ENCODE results near the gene GRIN2C. TPM values are rescaled to one million over a fixed set of nuclear protein-coding genes. Genes with fewer than 3 reads are reported as not detected.

The GRIN2C gene
- total and polyA plus RNA-seq, 9 of the 15 experiments (the other 6 are each of a cell fraction or from before 2014, with no cell fraction given), result under 0.01 to 0.33 (median 0.10) TPM; not detected in 2

DNA sequence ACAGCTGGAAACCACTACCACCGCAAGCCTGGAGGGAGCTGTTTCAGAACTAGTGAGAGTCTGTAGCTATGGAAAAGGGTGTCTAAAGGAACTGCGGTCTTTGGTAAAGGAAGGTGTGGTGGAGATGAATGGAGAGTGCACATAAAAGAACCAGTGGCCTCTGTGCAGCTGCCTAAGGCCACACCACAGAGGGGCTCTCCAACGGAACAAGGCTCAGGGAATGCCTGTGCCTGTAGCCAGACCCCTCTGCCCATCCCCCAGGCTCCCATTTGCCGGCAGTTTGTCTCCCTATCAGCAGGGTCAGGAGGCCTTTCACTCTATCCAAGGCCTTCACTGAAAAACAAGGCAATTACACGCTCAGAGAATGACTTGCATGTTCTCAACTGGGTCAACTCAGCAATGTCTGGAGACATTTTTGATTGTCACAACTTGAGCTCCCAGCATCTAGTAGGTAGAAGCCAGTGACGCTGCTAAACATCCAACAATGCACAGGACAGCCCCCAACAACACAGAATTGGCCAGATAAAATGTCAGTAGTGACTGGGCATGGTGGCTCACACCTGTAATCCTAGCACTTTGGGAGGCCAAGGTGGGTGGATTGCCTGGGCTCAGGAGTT lies 16.4 kb upstream of the GRIN2C start (continued):
- TF ChIP-seq, protein P1, sequence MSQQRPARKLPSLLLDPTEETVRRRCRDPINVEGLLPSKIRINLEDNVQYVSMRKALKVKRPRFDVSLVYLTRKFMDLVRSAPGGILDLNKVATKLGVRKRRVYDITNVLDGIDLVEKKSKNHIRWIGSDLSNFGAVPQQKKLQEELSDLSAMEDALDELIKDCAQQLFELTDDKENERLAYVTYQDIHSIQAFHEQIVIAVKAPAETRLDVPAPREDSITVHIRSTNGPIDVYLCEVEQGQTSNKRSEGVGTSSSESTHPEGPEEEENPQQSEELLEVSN (IDR thresholded peaks at IDR 0.05; ENCODE audit: borderline replicate concordance in 1 of 2, extremely low read depth in 1 of 2, insufficient read depth in 1 of 2, insufficient read length in 1 of 2, low read depth in 1 of 2, low read length in 1 of 2, poor library complexity in 1 of 2, severe bottlenecking in 1 of 2), result peak; percentile 26 to 33
- TF ChIP-seq ARID1B (IDR thresholded peaks at IDR 0.05) (peak; percentile 80), ZNF766 (CRISPR knock-in tag; conservative IDR thresholded peaks at IDR 0.05) (peak; percentile 80; the same call in 1 of the 2 replicates), ZNF197 (CRISPR knock-in tag; IDR thresholded peaks at IDR 0.05; ENCODE audit: low read depth) (peak; percentile 87), ETV1 (tag; conservative IDR thresholded peaks at IDR 0.05; ENCODE audit: low read depth) (0 out of 2 replicates have a peak, but pooled peaks have one; percentile 39), TCFL5 (CRISPR knock-in tag; conservative IDR thresholded peaks at IDR 0.05) (0 out of 2 replicates have a peak, but pooled peaks have one; percentile 10), MYC (IDR thresholded peaks at IDR 0.05; ENCODE audit: low read depth, low read length) (0 out of 2 replicates have a peak, but pooled peaks have one; percentile 19), MYC (CRISPR knock-in tag; IDR thresholded peaks at IDR 0.05; ENCODE audit: borderline replicate concordance, low read depth) (no peak), RBFOX2 (IDR thresholded peaks at IDR 0.05; ENCODE audit: low read depth, low read length) (peak; percentile 54; the same call in 1 of the 2 replicates), NR3C1 (CRISPR knock-in tag; IDR thresholded peaks at IDR 0.05) (no peak), C11orf30 (IDR thresholded peaks at IDR 0.05; ENCODE audit: low read depth) (peak; percentile 98)
- TF ChIP-seq, protein P2, sequence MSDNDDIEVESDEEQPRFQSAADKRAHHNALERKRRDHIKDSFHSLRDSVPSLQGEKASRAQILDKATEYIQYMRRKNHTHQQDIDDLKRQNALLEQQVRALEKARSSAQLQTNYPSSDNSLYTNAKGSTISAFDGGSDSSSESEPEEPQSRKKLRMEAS (CRISPR knock-in tag; IDR thresholded peaks at IDR 0.05), result 0 out of 2 replicates have a peak, but pooled peaks have one; percentile 29
- TF ChIP-seq, protein P3, sequence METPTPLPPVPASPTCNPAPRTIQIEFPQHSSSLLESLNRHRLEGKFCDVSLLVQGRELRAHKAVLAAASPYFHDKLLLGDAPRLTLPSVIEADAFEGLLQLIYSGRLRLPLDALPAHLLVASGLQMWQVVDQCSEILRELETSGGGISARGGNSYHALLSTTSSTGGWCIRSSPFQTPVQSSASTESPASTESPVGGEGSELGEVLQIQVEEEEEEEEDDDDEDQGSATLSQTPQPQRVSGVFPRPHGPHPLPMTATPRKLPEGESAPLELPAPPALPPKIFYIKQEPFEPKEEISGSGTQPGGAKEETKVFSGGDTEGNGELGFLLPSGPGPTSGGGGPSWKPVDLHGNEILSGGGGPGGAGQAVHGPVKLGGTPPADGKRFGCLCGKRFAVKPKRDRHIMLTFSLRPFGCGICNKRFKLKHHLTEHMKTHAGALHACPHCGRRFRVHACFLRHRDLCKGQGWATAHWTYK (CRISPR knock-in tag; IDR thresholded peaks at IDR 0.05), result 0 out of 2 replicates have a peak, but pooled peaks have one; percentile 42
- TF ChIP-seq, protein P4, sequence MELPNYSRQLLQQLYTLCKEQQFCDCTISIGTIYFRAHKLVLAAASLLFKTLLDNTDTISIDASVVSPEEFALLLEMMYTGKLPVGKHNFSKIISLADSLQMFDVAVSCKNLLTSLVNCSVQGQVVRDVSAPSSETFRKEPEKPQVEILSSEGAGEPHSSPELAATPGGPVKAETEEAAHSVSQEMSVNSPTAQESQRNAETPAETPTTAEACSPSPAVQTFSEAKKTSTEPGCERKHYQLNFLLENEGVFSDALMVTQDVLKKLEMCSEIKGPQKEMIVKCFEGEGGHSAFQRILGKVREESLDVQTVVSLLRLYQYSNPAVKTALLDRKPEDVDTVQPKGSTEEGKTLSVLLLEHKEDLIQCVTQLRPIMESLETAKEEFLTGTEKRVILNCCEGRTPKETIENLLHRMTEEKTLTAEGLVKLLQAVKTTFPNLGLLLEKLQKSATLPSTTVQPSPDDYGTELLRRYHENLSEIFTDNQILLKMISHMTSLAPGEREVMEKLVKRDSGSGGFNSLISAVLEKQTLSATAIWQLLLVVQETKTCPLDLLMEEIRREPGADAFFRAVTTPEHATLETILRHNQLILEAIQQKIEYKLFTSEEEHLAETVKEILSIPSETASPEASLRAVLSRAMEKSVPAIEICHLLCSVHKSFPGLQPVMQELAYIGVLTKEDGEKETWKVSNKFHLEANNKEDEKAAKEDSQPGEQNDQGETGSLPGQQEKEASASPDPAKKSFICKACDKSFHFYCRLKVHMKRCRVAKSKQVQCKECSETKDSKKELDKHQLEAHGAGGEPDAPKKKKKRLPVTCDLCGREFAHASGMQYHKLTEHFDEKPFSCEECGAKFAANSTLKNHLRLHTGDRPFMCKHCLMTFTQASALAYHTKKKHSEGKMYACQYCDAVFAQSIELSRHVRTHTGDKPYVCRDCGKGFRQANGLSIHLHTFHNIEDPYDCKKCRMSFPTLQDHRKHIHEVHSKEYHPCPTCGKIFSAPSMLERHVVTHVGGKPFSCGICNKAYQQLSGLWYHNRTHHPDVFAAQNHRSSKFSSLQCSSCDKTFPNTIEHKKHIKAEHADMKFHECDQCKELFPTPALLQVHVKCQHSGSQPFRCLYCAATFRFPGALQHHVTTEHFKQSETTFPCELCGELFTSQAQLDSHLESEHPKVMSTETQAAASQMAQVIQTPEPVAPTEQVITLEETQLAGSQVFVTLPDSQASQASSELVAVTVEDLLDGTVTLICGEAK (IDR thresholded peaks at IDR 0.05), result 0 out of 2 replicates have a peak, but pooled peaks have one; percentile 22
- TF ChIP-seq, protein P4 (CRISPR knock-in tag; IDR thresholded peaks at IDR 0.05), result 0 out of 2 replicates have a peak, but pooled peaks have one; percentile 29

Data from K562 (cell line).